Thymus (tissue), 14 donors: ENCODE measurements around the gene DCLK3. TPM values are rescaled to one million over a fixed set of nuclear protein-coding genes. Genes with fewer than 3 reads are reported as not detected.

Source experiments
- DNase-seq, 9 donors: peaks; one replicate each; pipeline ENCODE4 v3.0.0-alpha.2; 2013; ENCODE audit warnings: low spot score in 9 of 9, low read depth in 6 of 9, missing footprints in 1 of 9
- H3K27ac ChIP-seq, 2 donors: one replicate each; pipeline ENCODE4 v1.5.1; 2013; ENCODE audit warnings: control low read depth in 1 of 2, low read depth in 1 of 2, low read length in 1 of 2, mild to moderate bottlenecking in 1 of 2, moderate library complexity in 1 of 2
- H3K27me3 ChIP-seq, 2 donors: one replicate each; pipeline ENCODE4 v1.5.1; 2013; ENCODE audit warnings: low read length in 1 of 2; ENCODE audit not compliant: control insufficient read depth in 2 of 2, insufficient read depth in 1 of 2
- H3K36me3 ChIP-seq, 2 donors: one replicate each; pipeline ENCODE4 v1.5.1; 2013; ENCODE audit warnings: low read length in 1 of 2, mild to moderate bottlenecking in 1 of 2, moderate library complexity in 1 of 2; ENCODE audit not compliant: control insufficient read depth in 2 of 2, insufficient read depth in 2 of 2
- H3K4me1 ChIP-seq, 2 donors: one replicate each; pipeline ENCODE4 v1.5.1; 2013; ENCODE audit warnings: low read length in 2 of 2; ENCODE audit not compliant: control insufficient read depth in 2 of 2, insufficient read depth in 2 of 2
- H3K4me3 ChIP-seq, 2 donors: one replicate each; pipeline ENCODE4 v1.5.1; 2013; ENCODE audit warnings: low read length in 2 of 2, control low read depth in 1 of 2, mild to moderate bottlenecking in 1 of 2
- H3K9me3 ChIP-seq, 2 donors: one replicate each; pipeline ENCODE4 v1.5.1; 2013; ENCODE audit warnings: low read length in 1 of 2, mild to moderate bottlenecking in 1 of 2; ENCODE audit not compliant: control insufficient read depth in 2 of 2, insufficient read depth in 1 of 2
- WGBS: extraction: QIAGEN DNeasy Blood & Tissue Kit; methylation state at CpG from one replicate; pipeline ENCODE4 v1.1.7; 2013; 5-methylcytosine and 5-hydroxymethylcytosine counted together
- long read RNA-seq, 10 donors: transcript quantifications; one replicate each; lab custom pipeline, GENCODE V29; 2026
- polyA plus RNA-seq: library from polyadenylated mRNA; stranded (reverse); fragments of 200-250 nt; gene quantifications from one replicate; pipeline ENCODE4 v1.2.3, GENCODE V29; 2013
- total RNA-seq: library from RNA; stranded (reverse); fragments of 120-200 nt; gene quantifications from one replicate; pipeline ENCODE4 v1.2.4, GENCODE V29; 2013
- donor health status: healthy.

Gene DCLK3
- total RNA-seq (0.38 TPM), polyA plus RNA-seq (0.41 TPM)
- long read RNA-seq, donor 1 = 0 reads
- long read RNA-seq, donor 2 = 0 reads
- long read RNA-seq, donor 3 = 0 reads
- long read RNA-seq, donor 4 = 0 reads
- long read RNA-seq, donor 5 = 0 reads
- long read RNA-seq, donor 6 = 0 reads
- long read RNA-seq, donor 7 = 0 reads
- long read RNA-seq, donor 8 = 0 reads
- long read RNA-seq, donor 9 = 0 reads
- long read RNA-seq, donor 10 = 0 reads

GRCh38 chr3:36763850-36764703, at the start of gene DCLK3:
Gene DCLK3, minus strand, starts transcription at chr3:36764553. Its CDS starts 290 bp downstream, at chr3:36764263.
- DNase-seq = peak in 3 of 9 donors; percentile 12 to 44 (median 18)
- Histone ChIP-seq H3K36me3 (no peaks in the 10 kb centered on the region), H3K4me3 (peak within 1 kb of the TSS in 1 of 2 donors; percentile 51), H3K27me3 (peaks cover 15 to 62% of the 10 kb centered on the region in 2 donors), H3K9me3 (no peaks in the 10 kb centered on the region), H3K27ac (no peak within 1 kb of the TSS), H3K4me1 (peaks cover 5 to 6% of the 10 kb centered on the region in 2 donors)
- WGBS = 3% methylated on average over 99 of the region's 99 CpGs

- Histone ChIP-seq H3K9me3 (peaks cover 0 to 3% of the 10 kb centered on the region in 2 donors), H3K4me3 (no peak overlapping the region), H3K27me3 (no peaks in the 10 kb centered on the region), H3K27ac (no peak overlapping the region), H3K4me1 (no peaks in the 10 kb centered on the region), H3K36me3 (no peaks in the 10 kb centered on the region)
- DNase-seq = no peak
- WGBS = 91% methylated on average over 6 of the region's 6 CpGs
Observed at GRCh38 chr3:36813305-36813704, 49.0 kb upstream of the DCLK3 start.

GRCh38 chr3:36812240-36812639, 47.9 kb upstream of the DCLK3 start:
- Histone ChIP-seq H3K9me3 (peaks cover 0 to 3% of the 10 kb centered on the region in 2 donors), H3K4me1 (no peaks in the 10 kb centered on the region), H3K4me3 (no peak overlapping the region), H3K27ac (no peak overlapping the region), H3K36me3 (no peaks in the 10 kb centered on the region), H3K27me3 (no peaks in the 10 kb centered on the region)
- 92% methylated on average over 1 of the region's 1 CpG for WGBS
- DNase-seq = no peak

GRCh38 chr3:36811768-36812167, 47.4 kb upstream of the DCLK3 start:
- H3K27me3 ChIP-seq = no peaks in the 10 kb centered on the region
- no peak overlapping the region for H3K27ac ChIP-seq
- H3K4me1 ChIP-seq = no peaks in the 10 kb centered on the region
- 97% methylated on average over 2 of the region's 2 CpGs for WGBS
- no peaks in the 10 kb centered on the region for H3K36me3 ChIP-seq
- no peak overlapping the region for H3K4me3 ChIP-seq
- no peak for DNase-seq
- peaks cover 0 to 3% of the 10 kb centered on the region in 2 donors for H3K9me3 ChIP-seq

- H3K27me3 ChIP-seq = no peaks in the 10 kb centered on the region
- no peaks in the 10 kb centered on the region for H3K4me1 ChIP-seq
- H3K36me3 ChIP-seq = no peaks in the 10 kb centered on the region
- no peak overlapping the region for H3K4me3 ChIP-seq
- H3K9me3 ChIP-seq = no peaks in the 10 kb centered on the region
- no peak overlapping the region for H3K27ac ChIP-seq
- WGBS = 100% methylated on average over 2 of the region's 2 CpGs
- no peak for DNase-seq
Observed at GRCh38 chr3:36804295-36805055, 40.1 kb upstream of the DCLK3 start.

- no peak for DNase-seq
- Histone ChIP-seq H3K4me3 (no peak overlapping the region), H3K27me3 (no peaks in the 10 kb centered on the region), H3K36me3 (no peaks in the 10 kb centered on the region), H3K27ac (no peak overlapping the region), H3K4me1 (no peaks in the 10 kb centered on the region), H3K9me3 (no peaks in the 10 kb centered on the region)
- 98% methylated on average over 5 of the region's 5 CpGs for WGBS
Observed at GRCh38 chr3:36803091-36803791, 38.9 kb upstream of the DCLK3 start.

- no peaks in the 10 kb centered on the region for H3K27me3 ChIP-seq
- no peak overlapping the region for H3K27ac ChIP-seq
- no peaks in the 10 kb centered on the region for H3K9me3 ChIP-seq
- WGBS = 94% methylated on average over 3 of the region's 3 CpGs
- no peak overlapping the region for H3K4me3 ChIP-seq
- DNase-seq = no peak
- H3K36me3 ChIP-seq = no peaks in the 10 kb centered on the region
- no peaks in the 10 kb centered on the region for H3K4me1 ChIP-seq
Observed at GRCh38 chr3:36800533-36801116, 36.3 kb upstream of the DCLK3 start.

GRCh38 chr3:36796881-36797280, 32.5 kb upstream of the DCLK3 start:
- no peaks in the 10 kb centered on the region for H3K27me3 ChIP-seq
- H3K4me1 ChIP-seq = no peaks in the 10 kb centered on the region
- H3K36me3 ChIP-seq = no peaks in the 10 kb centered on the region
- H3K4me3 ChIP-seq = no peak overlapping the region
- H3K27ac ChIP-seq = no peak overlapping the region
- DNase-seq = no peak
- H3K9me3 ChIP-seq = no peaks in the 10 kb centered on the region
